HG03139 (cell line): ENCODE data around the gene C6orf132.
"Not testable (repeated sequence)": the region's sequence is repeated elsewhere in the genome, so short reads cannot be mapped to it uniquely, and the experiment has no call there.

Source experiments
- ATAC-seq: cut with Tn5 transposase; IDR thresholded peaks from one replicate; pipeline ENCODE4 v1.9.1; 2021; ENCODE audit not compliant: unreplicated experiment

C6orf132 gene

DNA sequence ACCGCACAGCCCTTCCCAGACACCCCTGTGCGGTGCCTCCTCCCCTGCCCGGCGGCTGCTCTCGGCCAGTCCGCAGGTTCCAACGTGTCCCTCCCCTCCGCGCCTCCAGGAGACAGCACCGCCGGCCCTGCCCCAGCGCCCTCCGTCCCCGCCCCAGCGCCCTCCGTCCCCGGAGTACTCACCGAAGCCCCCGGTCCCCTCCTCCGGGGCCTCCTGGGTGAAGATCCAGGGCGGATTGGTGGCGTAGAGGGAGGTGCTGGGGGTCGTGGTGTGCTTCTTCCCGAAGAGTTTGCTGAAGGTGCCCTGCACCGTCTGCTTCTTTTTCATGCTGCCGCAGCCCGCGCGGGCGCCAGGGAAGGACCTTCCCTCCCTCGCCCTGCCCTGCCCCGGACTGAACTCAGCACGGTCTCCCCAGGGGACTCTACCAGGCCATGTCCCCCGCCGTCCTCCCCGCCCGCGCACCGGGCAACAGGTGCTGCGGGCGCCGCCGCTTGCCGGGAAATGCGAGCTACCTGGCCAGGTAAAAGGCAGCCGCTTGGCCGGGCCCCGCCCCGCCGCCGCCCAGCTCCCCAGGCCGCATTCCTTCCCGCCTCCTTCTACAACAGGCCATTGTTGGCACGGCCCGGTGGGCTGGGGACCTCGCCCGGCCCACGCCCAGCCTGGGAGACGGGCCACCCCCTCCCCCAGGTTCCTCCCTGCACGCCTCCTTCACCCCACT, at the start of gene C6orf132:
C6orf132 (minus strand) TSS at position 503 of the 718 bp plus-strand sequence; CDS start at position 327, 176 bp downstream.
- no peak for ATAC-seq

GRCh38 chr6:42190554-42191183, 48.2 kb upstream of the C6orf132 start:
- no peak for ATAC-seq

GRCh38 chr6:42188406-42188805, 46.0 kb upstream of the C6orf132 start:
- no peak for ATAC-seq

GRCh38 chr6:42185597-42185996, 43.2 kb upstream of the C6orf132 start:
- ATAC-seq, result no peak

GRCh38 chr6:42184475-42184874, 42.1 kb upstream of the C6orf132 start:
- no peak for ATAC-seq

DNA sequence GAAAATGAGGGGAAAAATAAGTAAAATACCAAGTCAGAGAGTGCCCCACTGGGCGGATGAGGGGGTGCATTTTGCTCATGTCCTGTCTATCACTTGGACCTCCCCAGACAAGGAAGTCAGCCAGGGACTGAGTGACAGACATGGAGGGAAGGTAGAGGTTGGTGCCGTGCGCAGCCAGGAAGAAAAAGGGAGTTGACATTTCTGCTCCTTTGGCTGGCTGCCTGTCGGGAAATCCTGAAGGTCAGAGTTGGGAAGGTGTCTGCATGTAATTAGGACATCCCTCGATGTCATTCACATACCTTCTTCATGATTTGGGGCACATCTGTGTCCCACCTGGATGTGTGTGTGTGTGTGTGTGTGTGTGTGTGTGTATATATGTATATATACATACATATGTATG, 39.7 kb upstream of the C6orf132 start:
- no peak for ATAC-seq

DNA sequence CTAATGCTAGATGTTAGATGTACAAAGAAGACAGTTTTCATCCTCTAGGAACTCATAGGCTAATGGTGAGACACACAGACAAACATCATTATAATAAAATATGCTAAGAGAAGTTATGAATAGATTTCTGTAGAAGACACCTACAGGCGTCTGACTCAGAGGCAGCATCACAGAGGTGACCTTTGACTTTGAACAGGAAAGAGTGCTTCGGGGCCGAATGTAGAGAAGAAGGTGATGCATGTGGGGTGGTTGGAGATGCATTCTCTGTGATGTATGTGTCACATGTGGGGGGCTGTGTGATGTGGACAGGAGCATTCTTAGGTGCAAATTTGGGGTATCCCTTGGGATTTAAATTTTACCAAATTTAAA, 37.5 kb upstream of the C6orf132 start:
- ATAC-seq, result no peak

GRCh38 chr6:42179261-42179944, 37.0 kb upstream of the C6orf132 start:
- no peak for ATAC-seq

DNA sequence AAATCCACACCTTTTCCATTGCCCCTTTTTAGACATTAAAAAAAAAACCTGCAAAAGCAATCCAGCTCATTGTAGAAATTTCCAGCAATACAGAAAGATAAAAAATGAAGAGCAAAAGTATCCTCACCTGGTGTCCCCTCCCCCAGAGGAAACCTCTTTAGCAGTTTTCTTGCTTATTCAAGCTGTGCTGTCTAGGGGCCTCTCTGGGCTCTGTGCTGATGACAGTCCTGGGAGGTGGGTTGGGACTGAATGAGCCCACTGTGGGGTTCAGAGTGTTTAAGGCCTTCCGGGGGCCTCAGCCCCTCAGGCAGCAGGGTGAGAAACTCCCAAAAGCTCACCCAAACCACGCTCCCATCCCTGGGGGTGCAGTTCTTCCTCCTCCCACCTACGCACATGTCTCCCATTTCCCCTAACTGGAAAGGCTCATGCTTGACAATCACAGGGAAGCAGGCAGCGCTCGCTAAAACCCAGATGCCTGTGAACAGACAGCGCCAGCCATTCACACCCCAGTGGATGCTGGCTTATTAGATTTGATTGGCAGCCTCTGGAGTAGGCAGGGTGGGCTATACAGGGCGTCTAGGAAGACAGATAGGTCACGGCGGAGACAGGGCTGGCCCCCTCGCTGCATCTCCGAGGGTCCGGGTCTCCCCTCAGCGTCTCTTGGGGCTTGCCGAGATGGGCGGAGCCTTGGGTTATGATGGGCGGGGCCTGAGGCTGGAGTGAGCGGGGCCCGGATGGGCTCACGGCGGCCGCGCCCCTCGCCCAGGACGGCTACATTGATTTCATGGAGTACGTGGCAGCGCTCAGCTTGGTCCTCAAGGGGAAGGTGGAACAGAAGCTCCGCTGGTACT, 35.3 kb upstream of the C6orf132 start:
- ATAC-seq, result no peak

GRCh38 chr6:42176981-42177380, 34.6 kb upstream of the C6orf132 start:
- ATAC-seq, result no peak

GRCh38 chr6:42175860-42176259, 33.4 kb upstream of the C6orf132 start:
- no peak for ATAC-seq

DNA sequence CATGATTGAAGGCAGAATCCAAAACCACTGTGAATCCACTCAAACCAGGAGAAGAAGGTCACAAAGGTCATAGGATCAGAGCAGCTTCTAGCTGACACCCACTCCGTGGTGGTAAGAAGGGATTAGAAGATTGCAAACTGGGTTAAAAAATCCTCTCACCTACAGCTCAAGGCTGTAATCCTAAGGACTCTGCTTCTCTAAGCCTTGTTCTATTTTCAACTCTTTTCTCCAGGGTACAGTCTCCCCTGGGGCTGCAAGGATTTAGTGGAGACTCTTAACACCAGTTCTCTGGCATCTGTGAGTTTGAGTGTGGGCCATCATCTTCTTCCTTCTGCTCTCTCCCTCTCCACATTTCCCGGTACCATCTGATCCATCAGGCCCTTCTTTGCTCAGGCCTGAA, 30.7 kb upstream of the C6orf132 start, which contains the start of gene GUCA1A:
GUCA1A (plus strand) TSS at position 264 of the 400 bp plus-strand sequence. CDS start 250 bp downstream, outside the sequence.
- ATAC-seq, result no peak

GRCh38 chr6:42171813-42172581, 29.6 kb upstream of the C6orf132 start:
- no peak for ATAC-seq

DNA sequence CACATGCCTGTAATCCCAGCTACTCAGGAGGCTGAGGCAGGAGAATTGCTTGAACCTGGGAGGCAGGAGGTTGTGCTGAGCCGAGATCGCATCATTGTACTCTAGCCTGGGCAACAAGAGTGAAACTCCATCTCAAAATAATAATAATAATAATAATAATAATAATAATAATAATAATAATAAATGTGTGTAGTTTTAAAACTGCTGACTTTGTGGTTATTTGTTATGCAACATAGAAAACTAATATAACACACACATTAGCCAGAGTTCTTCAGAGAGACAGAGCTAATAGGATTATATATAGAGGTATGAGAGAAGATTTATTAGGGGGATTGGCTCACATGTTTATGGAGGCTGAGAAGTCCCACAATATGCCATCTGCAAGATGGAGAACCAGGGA, 27.4 kb upstream of the C6orf132 start:
- ATAC-seq, result not testable (repeated sequence)

DNA sequence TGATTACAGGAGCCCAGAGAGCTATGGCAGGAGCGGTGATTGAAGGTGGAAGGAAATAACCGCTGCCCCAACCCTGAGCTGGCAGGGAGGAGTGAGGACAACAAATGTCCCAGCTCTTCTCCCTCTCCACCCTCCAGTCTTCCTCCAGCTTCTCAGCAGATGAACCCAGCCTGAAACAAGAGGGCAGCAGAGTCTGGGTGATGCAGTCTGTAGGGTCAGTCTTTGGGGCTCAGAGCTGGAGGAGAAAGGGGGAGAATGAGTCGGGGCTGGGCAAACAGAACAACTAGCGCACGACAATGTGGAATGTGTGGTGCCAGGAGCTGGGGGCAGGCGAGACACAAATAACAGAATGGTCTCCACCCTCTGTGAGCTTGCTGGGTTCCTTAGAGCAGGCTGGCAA, 26.2 kb upstream of the C6orf132 start:
- no peak for ATAC-seq

DNA sequence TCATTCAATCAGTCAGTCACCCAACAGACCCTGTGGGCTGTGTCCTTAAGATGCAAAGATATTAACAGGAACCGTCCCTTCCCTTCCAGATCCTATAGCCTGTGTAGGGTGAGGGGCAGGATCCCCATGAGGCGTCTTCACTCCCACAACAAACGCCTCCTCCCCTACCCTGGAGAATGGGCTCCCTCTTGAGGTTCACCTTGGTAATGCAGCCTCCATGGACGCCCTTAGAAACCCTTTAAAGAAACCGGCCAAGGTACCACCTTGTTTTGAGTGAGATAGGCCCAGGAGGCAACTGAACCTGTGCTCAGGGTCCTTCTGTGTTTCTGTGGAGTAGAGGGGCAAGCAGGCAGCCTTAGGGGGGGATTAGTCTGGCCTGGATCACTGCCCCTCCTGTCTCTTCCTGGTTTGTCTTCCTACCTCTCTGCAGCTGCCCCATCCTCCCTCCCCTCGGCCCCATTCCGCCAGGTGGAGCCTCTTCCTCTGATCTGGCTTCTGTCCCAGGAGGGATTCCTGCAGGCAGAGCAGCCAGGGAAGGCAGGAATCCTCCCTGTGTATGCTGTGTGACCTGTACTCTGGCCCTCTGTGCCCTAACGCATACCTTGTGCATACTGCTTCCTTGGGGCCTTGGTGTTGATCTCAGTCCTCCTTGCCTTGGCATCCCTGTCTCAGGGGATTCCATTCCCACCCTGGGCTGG, 24.2 kb upstream of the C6orf132 start:
- no peak for ATAC-seq

DNA sequence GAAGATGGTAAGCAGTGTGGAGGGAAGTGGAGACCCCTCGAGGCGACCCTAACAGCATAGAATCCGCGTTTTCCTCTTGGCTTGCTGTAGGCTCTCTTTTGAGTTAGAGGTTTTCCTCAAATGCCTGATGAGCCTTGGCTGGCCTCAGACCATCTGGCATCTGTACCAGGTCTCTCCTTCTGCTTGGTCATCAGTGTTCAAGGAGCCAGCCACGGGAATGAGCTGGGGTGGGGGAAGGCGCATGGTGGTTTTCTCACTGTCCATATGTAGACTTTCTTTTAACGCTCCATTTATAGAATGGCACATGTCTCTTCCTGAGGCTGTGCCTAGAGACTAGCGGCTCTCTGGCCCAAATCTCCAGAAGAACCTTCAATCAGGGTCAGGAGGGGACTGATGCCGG, 22.6 kb upstream of the C6orf132 start:
- no peak for ATAC-seq

DNA sequence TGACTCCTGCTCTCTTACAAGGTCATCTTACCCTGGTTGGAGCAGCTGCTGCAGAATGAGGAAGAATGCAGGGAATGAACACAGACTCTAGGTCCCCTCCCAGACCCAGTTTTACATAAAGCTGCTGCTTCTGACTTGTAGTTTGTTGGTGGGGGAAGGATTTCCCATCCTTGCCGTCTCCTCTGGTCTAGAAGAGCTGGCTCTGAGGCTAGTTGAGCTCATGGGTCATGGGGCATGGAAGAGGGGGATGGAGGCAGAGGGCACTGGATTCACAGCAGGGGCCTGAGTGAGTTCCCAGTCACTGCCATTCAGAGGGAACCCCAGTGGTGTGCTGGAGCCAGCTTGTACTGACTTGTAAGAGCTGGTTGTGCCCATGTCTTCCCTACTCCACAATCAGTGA, 21.6 kb upstream of the C6orf132 start:
- ATAC-seq, result no peak

- ATAC-seq, result no peak
Observed at GRCh38 chr6:42162812-42163211, 20.4 kb upstream of the C6orf132 start.

GRCh38 chr6:42162384-42162783, 20.0 kb upstream of the C6orf132 start:
- no peak for ATAC-seq
